Liver (tissue), 9 donors: ENCODE results near the gene EIF3L. TPM values are rescaled to one million over a fixed set of nuclear protein-coding genes. Genes with fewer than 3 reads are reported as not detected.

Experiments used
- DNase-seq: peaks from one replicate; pipeline ENCODE4 v3.0.0-alpha.2; 2017; ENCODE audit warnings: low spot score
- H3K27ac ChIP-seq, 2 donors: one replicate each; pipeline ENCODE4 v1.7.0; 2013; ENCODE audit warnings: inconsistent platforms in 2 of 2, low read length in 2 of 2, control low read depth in 1 of 2, low read depth in 1 of 2, mild to moderate bottlenecking in 1 of 2
- H3K27me3 ChIP-seq, 4 donors: one replicate each; pipeline versions ENCODE4 v1.6.1 to v1.7.0; 2013; ENCODE audit warnings: low read length in 3 of 4, inconsistent platforms in 1 of 4, mild to moderate bottlenecking in 1 of 4, moderate library complexity in 1 of 4; ENCODE audit not compliant: control insufficient read depth in 4 of 4, insufficient read depth in 4 of 4
- H3K36me3 ChIP-seq, 4 donors: one replicate each; pipeline versions ENCODE4 v1.6.1 to v1.7.0; 2013; ENCODE audit warnings: low read length in 3 of 4, mild to moderate bottlenecking in 3 of 4, low read depth in 1 of 4, moderate library complexity in 1 of 4; ENCODE audit not compliant: control insufficient read depth in 4 of 4, insufficient read depth in 3 of 4
- H3K4me1 ChIP-seq, 4 donors: one replicate each; pipeline versions ENCODE4 v1.6.1 to v1.7.0; 2013; ENCODE audit warnings: low read length in 3 of 4, mild to moderate bottlenecking in 3 of 4, moderate library complexity in 1 of 4; ENCODE audit not compliant: control insufficient read depth in 4 of 4, insufficient read depth in 4 of 4
- H3K4me3 ChIP-seq, 3 donors: one replicate each; pipeline versions ENCODE4 v1.6.1 to v1.7.0; 2013; ENCODE audit warnings: low read length in 3 of 3, control low read depth in 1 of 3, low read depth in 1 of 3, mild to moderate bottlenecking in 1 of 3
- H3K9ac ChIP-seq, 2 donors: one replicate each; pipeline ENCODE4 v1.7.0; 2013; ENCODE audit warnings: low read length in 2 of 2, mild to moderate bottlenecking in 2 of 2, moderate library complexity in 2 of 2, control low read depth in 1 of 2, low read depth in 1 of 2
- H3K9me3 ChIP-seq, 4 donors: one replicate each; pipeline versions ENCODE4 v1.6.1 to v1.7.0; 2013; ENCODE audit warnings: low read length in 3 of 4; ENCODE audit not compliant: control insufficient read depth in 4 of 4
- CTCF ChIP-seq: fragments of 150-350 bp; IDR thresholded peaks from 2 replicates; pipeline ENCODE4 v1.5.1; 2017; ENCODE audit warnings: improper control_type of control experiment, low read depth, low read length; ENCODE audit not compliant: missing input control
- EGR1 ChIP-seq, 2 donors: IDR thresholded peaks; 2 replicates each; pipeline ENCODE4 v1.6.1; 2016 to 2018; ENCODE audit warnings: antibody characterized with exemption in 2 of 2, low read depth in 2 of 2
- FOXA1 ChIP-seq: IDR thresholded peaks from 2 replicates; pipeline ENCODE4 v1.6.1; 2016; ENCODE audit warnings: antibody characterized with exemption
- FOXA2 ChIP-seq: IDR thresholded peaks from 2 replicates; pipeline ENCODE4 v1.6.1; 2016; ENCODE audit warnings: antibody characterized with exemption
- HNF4A ChIP-seq, 2 donors: conservative IDR thresholded peaks; 2 replicates each; pipeline ENCODE4 v1.6.1; 2016; ENCODE audit warnings: antibody characterized with exemption in 2 of 2, mild to moderate bottlenecking in 2 of 2
- HNF4G ChIP-seq: IDR thresholded peaks from 2 replicates; pipeline ENCODE4 v1.6.1; 2016; ENCODE audit warnings: antibody characterized with exemption
- JUND ChIP-seq, 2 donors: IDR thresholded peaks; 2 replicates each; pipeline ENCODE4 v1.6.1; 2016; ENCODE audit warnings: antibody characterized with exemption in 2 of 2
- MAX ChIP-seq: IDR thresholded peaks from 2 replicates; pipeline ENCODE4 v1.6.1; 2016; ENCODE audit warnings: antibody characterized with exemption
- NR2F2 ChIP-seq: IDR thresholded peaks from 2 replicates; pipeline ENCODE4 v1.6.1; 2016; ENCODE audit warnings: antibody characterized with exemption
- RAD21 ChIP-seq, 2 donors: IDR thresholded peaks; 2 replicates each; pipeline ENCODE4 v1.6.1; 2016; ENCODE audit warnings: antibody characterized with exemption in 2 of 2, mild to moderate bottlenecking in 2 of 2
- REST ChIP-seq: IDR thresholded peaks from 2 replicates; pipeline ENCODE4 v1.6.1; 2016; ENCODE audit warnings: antibody characterized with exemption, mild to moderate bottlenecking
- RXRA ChIP-seq, 2 donors: IDR thresholded peaks; 2 replicates each; pipeline ENCODE4 v1.6.1; 2017 to 2018; ENCODE audit warnings: antibody characterized with exemption in 2 of 2, mild to moderate bottlenecking in 1 of 2
- SP1 ChIP-seq: IDR thresholded peaks from 2 replicates; pipeline ENCODE4 v1.6.1; 2018; ENCODE audit warnings: antibody characterized with exemption, mild to moderate bottlenecking
- YY1 ChIP-seq: IDR thresholded peaks from 2 replicates; pipeline ENCODE4 v1.6.1; 2016; ENCODE audit warnings: antibody characterized with exemption, mild to moderate bottlenecking
- ZBTB33 ChIP-seq: IDR thresholded peaks from 2 replicates; pipeline ENCODE4 v1.6.1; 2016; ENCODE audit warnings: antibody characterized with exemption
- WGBS: extraction: QIAGEN DNeasy Blood & Tissue Kit; methylation state at CpG from one replicate; pipeline ENCODE4 v1.1.7; 2013; 5-methylcytosine and 5-hydroxymethylcytosine counted together
- polyA plus RNA-seq, 2 donors: library from polyadenylated mRNA; stranded (reverse) in 1 of 2; unstranded in 1 of 2; fragments of 200-250 nt in 1 of 2; fragments of >200 nt in 1 of 2; fragmentation: Nextera tagmentation in 1 of 2; extraction: Ambion mirVana in 1 of 2; gene quantifications; one replicate each; pipeline versions ENCODE4 v1.2.1 to v1.2.3, GENCODE V29; 2013 to 2015
- total RNA-seq, 2 donors: library from RNA; depleted of rRNA; stranded (reverse); fragments of >200 nt; gene quantifications; one replicate each; pipeline ENCODE4 v1.2.3, GENCODE V29; 2014
- donor health status: healthy.
- donor health status: healthy.
- donor health status: healthy.
- donor health status: healthy.
- donor health status: healthy.

Gene EIF3L
- total and polyA plus RNA-seq, 4 donors = 103 to 217 (median 111) TPM

GRCh38 chr22:37816543-37817180 lies 32.6 kb upstream of the EIF3L start:
- H3K9me3 ChIP-seq = no peaks in the 10 kb centered on the region
- H3K4me3 ChIP-seq = no peak overlapping the region
- H3K27me3 ChIP-seq = no peaks in the 10 kb centered on the region
- TF ChIP-seq REST (peak; percentile 40), FOXA1 (no peak), RXRA (IDR thresholded peaks at IDR 0.05) (peak; percentile 96 to 98), EGR1 (IDR thresholded peaks at IDR 0.05; ENCODE audit: low read depth in 2 of 2) (no peak), ZBTB33 (peak; percentile 72), NR2F2 (peak; percentile 57), SP1 (peak; percentile 83), MAX (peak; percentile 80), HNF4A (conservative IDR thresholded peaks at IDR 0.05) (peak; percentile 99), YY1 (peak; percentile 51), CTCF (no peak), JUND (IDR thresholded peaks at IDR 0.05) (peak in 1 of 2 donors; percentile 54), RAD21 (IDR thresholded peaks at IDR 0.05) (peak; percentile 28 to 51), HNF4G (peak; percentile 97), FOXA2 (peak; percentile 53)
- H3K9ac ChIP-seq = no peak overlapping the region
- H3K27ac ChIP-seq = peak overlapping the region; percentile 21 to 66
- peaks cover 10 to 42% (median 28%) of the 10 kb centered on the region in 4 donors for H3K4me1 ChIP-seq
- no peak for DNase-seq
- H3K36me3 ChIP-seq = peaks cover 0 to 9% (median 2%) of the 10 kb centered on the region in 4 donors
- 51% methylated on average over 23 of the region's 23 CpGs for WGBS
